RWPE2 (cell line): ENCODE results near the gene SMC6.

Experiments used
- ATAC-seq: fragments of 200-7000 bp; cut with Tn5 transposase; 3 replicates; pipeline ENCODE4 v1.9.1; 2021; ENCODE audit warnings: low read depth
- DNase-seq: peaks from one replicate; pipeline ENCODE4 v3.0.0-alpha.2; 2020; ENCODE audit warnings: low spot score
- H3K27ac ChIP-seq: fragments of 450-650 bp; 2 replicates; pipeline ENCODE4 v1.5.1; 2017; ENCODE audit warnings: mild to moderate bottlenecking; ENCODE audit not compliant: poor library complexity, severe bottlenecking
- H3K27me3 ChIP-seq: fragments of 250-450 bp; sonication (Bioruptor Pico); 2 replicates; pipeline ENCODE4 v1.5.1; 2021; ENCODE audit warnings: mild to moderate bottlenecking, moderate library complexity; ENCODE audit not compliant: insufficient read depth, poor library complexity, severe bottlenecking
- H3K36me3 ChIP-seq: fragments of 250-450 bp; sonication (Bioruptor Pico); 2 replicates; pipeline ENCODE4 v1.5.1; 2020; ENCODE audit warnings: low read depth, mild to moderate bottlenecking, moderate library complexity
- H3K4me1 ChIP-seq: fragments of 250-450 bp; sonication (Bioruptor Pico); 2 replicates; pipeline ENCODE4 v1.5.1; 2021; ENCODE audit warnings: mild to moderate bottlenecking, moderate library complexity; ENCODE audit not compliant: insufficient read depth, poor library complexity, severe bottlenecking
- H3K4me3 ChIP-seq: fragments of 250-450 bp; sonication (Bioruptor Pico); 2 replicates; pipeline ENCODE4 v1.5.1; 2021; ENCODE audit warnings: mild to moderate bottlenecking, moderate library complexity; ENCODE audit not compliant: severe bottlenecking
- H3K9me3 ChIP-seq: fragments of 250-450 bp; sonication (Bioruptor Pico); 2 replicates; pipeline ENCODE4 v1.5.1; 2021; ENCODE audit warnings: mild to moderate bottlenecking, moderate library complexity; ENCODE audit not compliant: severe bottlenecking
- TF ChIP-seq, protein P1 (sequence below): fragments of 450-650 bp; IDR thresholded peaks from one replicate; pipeline ENCODE4 v1.5.1; 2017; ENCODE audit warnings: mild to moderate bottlenecking, moderate library complexity; ENCODE audit not compliant: poor library complexity, severe bottlenecking

Gene SMC6

DNA sequence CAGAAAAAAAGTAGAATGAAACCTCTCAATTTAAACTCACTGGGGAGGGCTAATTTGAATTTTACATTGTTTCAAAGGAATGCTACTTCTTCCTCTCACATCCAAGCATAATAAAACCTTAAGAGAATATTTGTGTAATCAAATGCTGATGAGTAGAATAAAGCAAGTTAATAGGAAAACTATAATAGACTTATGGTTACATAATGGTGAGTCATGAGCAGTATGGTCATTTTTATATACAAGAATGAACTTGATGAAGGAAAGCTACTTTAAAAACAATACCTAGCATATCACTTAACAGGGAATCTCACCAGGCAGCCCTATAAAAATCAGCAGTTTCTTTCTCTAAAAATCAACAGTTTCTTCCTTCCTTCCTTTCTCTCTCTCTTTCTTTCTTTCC lies 132.8 kb downstream of the SMC6 start:
- H3K9me3 ChIP-seq, result no peaks in the 10 kb centered on the region
- H3K27me3 ChIP-seq, result no peaks in the 10 kb centered on the region
- peaks cover 26% of the 10 kb centered on the region for H3K4me1 ChIP-seq
- no peak overlapping the region for H3K4me3 ChIP-seq
- ATAC-seq (peak; percentile 65), DNase-seq (no peak)
- no peaks in the 10 kb centered on the region for H3K36me3 ChIP-seq
- TF ChIP-seq, protein P1, sequence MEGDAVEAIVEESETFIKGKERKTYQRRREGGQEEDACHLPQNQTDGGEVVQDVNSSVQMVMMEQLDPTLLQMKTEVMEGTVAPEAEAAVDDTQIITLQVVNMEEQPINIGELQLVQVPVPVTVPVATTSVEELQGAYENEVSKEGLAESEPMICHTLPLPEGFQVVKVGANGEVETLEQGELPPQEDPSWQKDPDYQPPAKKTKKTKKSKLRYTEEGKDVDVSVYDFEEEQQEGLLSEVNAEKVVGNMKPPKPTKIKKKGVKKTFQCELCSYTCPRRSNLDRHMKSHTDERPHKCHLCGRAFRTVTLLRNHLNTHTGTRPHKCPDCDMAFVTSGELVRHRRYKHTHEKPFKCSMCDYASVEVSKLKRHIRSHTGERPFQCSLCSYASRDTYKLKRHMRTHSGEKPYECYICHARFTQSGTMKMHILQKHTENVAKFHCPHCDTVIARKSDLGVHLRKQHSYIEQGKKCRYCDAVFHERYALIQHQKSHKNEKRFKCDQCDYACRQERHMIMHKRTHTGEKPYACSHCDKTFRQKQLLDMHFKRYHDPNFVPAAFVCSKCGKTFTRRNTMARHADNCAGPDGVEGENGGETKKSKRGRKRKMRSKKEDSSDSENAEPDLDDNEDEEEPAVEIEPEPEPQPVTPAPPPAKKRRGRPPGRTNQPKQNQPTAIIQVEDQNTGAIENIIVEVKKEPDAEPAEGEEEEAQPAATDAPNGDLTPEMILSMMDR, result no peak
- peak overlapping the region; percentile 89 for H3K27ac ChIP-seq

DNA sequence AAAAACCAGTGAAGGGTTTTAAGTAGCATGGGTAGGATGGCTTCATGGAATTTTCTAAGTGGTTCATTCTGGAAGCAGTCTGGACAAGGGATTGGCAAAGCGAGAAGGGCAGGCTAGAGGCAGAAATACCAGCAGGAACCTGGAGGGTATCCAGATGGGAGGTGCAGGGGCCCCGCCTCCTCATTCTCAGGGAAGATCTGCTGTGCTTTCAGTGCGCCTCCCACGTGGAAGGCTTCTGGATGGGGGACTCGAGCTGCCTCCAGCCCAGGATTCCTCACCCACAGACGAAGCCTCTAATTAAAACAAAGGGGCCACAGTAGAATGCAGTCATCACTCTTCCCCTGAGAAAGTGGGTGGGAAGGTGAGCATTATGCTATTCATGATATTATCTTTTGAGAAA lies 133.3 kb downstream of the SMC6 start:
- Histone ChIP-seq H3K27me3 (no peaks in the 10 kb centered on the region), H3K36me3 (no peaks in the 10 kb centered on the region), H3K9me3 (no peaks in the 10 kb centered on the region), H3K4me3 (no peak overlapping the region), H3K4me1 (peaks cover 30% of the 10 kb centered on the region), H3K27ac (peak overlapping the region; percentile 89)
- no peak for DNase-seq
- TF ChIP-seq, protein P1, result no peak
- peak; percentile 52 for ATAC-seq

DNA sequence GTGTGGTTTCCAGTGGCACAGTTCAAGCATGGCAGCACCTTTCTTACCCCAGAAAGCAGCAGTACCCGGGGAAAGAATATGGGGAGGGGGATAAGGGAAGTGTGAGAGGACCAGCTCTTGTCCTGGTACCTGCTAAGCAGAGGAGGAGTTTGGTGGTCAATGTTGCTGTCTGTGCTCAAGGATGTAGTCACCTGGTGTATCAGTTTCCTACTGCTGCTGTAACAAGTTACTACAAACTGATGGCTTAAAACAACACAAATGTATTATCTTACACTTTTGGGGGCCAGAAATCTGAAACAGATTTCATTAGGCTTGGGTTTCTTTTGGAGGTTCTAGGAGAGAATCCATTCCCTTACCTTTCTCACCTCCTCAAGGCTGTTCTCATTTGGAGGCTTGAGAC lies 135.7 kb downstream of the SMC6 start:
- TF ChIP-seq, protein P1, result no peak
- ATAC-seq (no peak), DNase-seq (no peak)
- no peak overlapping the region for H3K27ac ChIP-seq
- peaks cover 33% of the 10 kb centered on the region for H3K4me1 ChIP-seq
- no peaks in the 10 kb centered on the region for H3K9me3 ChIP-seq
- no peaks in the 10 kb centered on the region for H3K36me3 ChIP-seq
- no peaks in the 10 kb centered on the region for H3K27me3 ChIP-seq
- no peak overlapping the region for H3K4me3 ChIP-seq

DNA sequence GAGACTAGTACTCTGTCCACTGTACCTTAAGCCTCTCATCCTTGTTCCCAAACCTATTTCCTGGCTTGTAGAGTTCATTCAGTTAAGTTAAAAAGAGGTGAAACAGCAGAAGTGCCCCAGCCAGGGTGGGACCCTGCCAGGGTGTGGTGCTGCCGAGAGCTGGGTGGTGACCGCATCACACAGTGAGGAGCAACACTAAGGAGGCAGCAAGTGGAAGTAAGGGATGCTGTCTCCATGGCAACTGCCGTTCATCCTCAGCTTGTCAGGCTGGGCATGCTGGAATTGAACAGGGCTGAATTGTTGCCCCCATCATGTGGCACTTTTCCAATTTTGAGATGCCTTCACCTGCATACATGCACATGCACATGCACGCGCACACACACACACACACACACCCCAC lies 136.1 kb downstream of the SMC6 start:
- no peak overlapping the region for H3K27ac ChIP-seq
- no peak overlapping the region for H3K4me3 ChIP-seq
- no peaks in the 10 kb centered on the region for H3K36me3 ChIP-seq
- DNase-seq (no peak), ATAC-seq (no peak)
- H3K27me3 ChIP-seq, result no peaks in the 10 kb centered on the region
- peaks cover 33% of the 10 kb centered on the region for H3K4me1 ChIP-seq
- TF ChIP-seq, protein P1, result no peak
- H3K9me3 ChIP-seq, result no peaks in the 10 kb centered on the region

DNA sequence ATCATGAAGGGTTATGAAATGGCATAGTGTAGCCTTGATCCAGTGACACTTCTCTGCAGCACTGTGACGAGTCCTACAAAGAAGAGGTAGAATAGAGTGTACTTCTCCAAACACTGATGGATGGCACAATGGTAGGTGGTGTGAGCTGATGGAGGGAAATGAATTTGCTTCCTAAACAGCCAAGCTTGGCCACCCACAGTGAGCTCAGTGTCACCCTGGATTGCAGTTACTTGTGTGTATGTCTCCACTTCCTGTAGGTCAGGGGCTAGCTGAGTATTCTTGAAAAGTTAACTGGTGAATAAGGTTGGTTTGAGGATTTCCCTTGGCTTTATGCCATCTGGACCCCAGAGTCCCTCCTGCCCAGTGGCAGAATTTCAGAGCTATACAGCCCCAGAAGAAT lies 137.2 kb downstream of the SMC6 start:
- ATAC-seq, result no peak
- TF ChIP-seq, protein P1, result no peak
- peak overlapping the region; percentile 78 for H3K27ac ChIP-seq

More for the DNA sequence above, 137.2 kb downstream of the SMC6 start:
- Histone ChIP-seq H3K27me3 (no peaks in the 10 kb centered on the region), H3K4me3 (no peak overlapping the region), H3K4me1 (peaks cover 27% of the 10 kb centered on the region), H3K36me3 (no peaks in the 10 kb centered on the region), H3K9me3 (no peaks in the 10 kb centered on the region)
- DNase-seq, result no peak
